NCI-H1105 treated with DMSO at 0.1 percent for 48 hours (cell line): Measurements from ENCODE around the gene ST3GAL5.
"Not testable (repeated sequence)": the region's sequence is repeated elsewhere in the genome, so short reads cannot be mapped to it uniquely, and the experiment has no call there.

Source experiments
- DNase-seq: peaks from one replicate; lab custom pipeline; 2025; lab: John Stamatoyannopoulos, UW

ST3GAL5 gene

DNA sequence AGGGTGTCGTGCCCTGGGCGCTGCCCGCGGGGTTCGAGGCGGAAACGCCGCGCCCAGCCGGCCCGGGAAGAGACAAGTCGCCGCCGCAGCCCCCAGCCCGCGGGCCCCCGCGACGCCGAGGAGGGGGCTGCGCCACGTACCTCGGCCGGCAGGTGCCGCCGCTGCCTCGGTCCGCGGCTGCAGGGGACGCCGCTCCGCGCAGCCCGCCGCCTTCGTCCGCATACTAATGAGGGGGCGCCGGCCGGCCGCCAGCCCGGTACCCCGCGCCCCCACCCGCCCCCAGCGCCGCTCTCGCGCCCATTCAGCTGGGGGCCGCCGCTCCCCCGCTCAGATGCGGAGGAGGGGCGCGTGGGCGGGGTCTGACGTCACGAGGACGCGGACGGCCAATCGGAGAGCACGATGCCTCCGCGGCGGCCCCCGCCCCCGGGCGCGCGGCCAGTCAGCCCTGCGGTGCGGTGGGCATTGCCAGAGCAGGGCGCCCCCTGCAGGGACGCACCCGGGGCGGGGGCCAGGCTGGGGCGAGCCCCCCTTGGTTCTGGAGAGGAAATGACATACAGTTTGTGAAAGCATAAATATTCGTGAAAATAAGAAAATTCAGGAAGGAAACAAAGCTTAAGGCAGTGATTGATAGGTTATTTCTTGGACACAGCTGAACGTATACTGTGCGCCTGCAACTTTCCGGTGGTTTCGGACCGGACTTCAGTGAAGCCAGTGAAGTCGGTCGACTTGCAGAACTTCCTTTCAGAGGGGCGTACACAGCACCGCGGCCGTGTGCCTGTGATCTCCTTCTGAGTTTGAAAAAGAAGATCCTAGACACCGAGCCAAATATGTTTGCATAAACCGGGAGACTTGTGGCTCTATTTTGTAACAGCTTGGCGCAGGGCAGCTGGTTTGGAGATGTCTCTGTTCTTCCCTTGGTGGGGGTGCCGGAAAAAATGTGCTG, at the start of gene ST3GAL5:
Gene ST3GAL5 (minus strand): TSS at position 307 of the 943 bp plus-strand sequence. CDS start 85 bp downstream, at position 222.
- DNase-seq: peak; percentile 78

- no peak for DNase-seq
Observed at GRCh38 chr2:85938456-85938855, 49.7 kb upstream of the ST3GAL5 start.

DNA sequence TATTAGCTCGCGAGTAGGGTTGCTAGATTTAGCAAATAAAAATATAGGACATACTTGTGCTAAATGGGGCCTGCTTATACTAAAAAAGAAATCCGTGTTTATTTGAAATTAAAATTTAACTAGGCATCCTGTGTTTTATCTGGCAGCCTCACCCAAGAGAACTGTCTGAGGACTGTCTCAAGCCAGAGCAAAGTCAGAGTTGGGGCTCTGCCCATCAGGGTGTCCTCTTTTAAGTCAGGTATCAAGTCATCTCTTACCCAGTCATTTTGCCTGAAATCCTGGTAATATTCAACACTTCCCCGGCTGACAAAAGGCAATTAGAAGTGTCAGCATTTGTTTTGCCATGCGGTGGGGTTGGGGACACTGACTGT, 48.3 kb upstream of the ST3GAL5 start:
- no peak for DNase-seq

DNA sequence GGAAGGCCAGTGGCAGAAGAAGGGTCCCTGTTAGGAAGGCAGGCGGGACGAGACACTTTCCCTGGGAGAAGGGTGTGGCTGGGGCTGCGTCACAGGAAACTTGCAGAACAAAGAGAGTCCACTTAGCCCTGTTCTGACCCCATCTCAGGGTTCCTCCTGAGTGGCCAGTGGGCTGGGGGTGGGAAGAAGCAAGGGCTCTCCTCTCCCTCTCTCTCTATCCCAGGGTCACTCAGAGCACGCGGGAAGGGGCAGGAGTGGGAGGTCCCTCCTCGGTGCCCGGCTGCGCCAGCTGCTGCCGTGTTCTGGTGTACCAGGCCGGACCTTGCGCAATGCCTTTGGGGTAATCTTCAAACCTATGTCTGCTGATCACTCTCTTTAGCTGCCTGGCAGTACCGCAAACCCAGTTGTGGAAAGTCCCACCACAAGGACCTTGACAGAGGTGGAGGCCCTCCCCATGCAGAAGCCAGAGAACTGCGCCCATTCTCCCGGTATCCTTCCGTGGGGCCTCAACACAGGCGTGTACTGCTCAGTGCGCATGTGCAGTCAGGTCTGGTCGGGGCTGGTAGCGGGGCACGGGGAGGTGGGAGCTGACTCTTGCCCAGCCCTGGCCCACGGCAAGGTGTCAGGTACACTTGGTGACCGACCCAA, 47.8 kb upstream of the ST3GAL5 start:
- no peak for DNase-seq

DNA sequence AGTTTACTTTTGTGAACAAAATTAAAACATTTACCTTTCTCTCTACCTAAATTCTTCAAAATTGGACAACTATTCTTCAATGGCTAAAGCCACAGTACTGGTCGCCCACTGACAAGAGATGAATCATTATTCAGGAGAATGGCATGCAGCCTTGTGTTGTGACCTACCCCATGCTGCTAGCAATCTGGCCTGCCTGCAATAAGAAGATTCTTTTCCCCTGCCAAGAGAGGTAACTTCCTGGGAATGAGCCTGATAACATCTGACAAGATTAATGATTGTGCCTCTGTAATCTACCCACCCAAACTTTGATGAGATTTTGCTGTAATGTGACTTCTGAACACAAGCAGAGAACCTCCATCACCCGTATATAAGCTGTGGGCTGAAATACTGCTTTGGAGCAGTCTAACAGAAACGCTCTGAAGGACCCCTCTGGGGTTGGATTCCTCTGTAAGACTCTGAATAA, 47.0 kb upstream of the ST3GAL5 start:
- no peak for DNase-seq

DNA sequence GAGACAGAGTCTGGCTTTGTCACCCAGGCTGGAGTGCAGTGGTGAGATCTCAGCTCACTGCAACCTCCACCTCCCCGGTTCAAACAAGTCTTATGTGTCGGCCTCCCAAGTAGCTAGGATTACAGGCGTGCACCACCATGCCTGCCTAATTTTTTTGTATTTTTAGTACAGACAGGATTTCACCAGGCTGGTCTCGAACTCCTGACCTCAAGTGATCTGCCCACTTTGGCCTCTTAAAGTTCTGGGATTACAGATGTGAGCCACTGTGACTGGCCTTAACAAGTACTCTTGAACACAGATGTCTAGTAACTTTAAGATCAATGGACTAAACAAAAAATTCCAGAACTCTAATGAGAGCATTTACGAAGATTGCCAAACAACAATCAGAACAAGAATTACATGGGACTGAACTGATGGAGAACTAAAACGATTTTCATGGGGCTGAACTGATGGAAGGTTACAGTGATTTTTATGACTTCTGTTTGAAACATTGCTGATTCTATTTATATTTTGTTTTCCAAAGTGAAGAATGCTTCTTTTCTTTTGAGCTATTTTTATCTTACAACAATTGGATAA, 46.5 kb upstream of the ST3GAL5 start:
- DNase-seq: no peak

DNA sequence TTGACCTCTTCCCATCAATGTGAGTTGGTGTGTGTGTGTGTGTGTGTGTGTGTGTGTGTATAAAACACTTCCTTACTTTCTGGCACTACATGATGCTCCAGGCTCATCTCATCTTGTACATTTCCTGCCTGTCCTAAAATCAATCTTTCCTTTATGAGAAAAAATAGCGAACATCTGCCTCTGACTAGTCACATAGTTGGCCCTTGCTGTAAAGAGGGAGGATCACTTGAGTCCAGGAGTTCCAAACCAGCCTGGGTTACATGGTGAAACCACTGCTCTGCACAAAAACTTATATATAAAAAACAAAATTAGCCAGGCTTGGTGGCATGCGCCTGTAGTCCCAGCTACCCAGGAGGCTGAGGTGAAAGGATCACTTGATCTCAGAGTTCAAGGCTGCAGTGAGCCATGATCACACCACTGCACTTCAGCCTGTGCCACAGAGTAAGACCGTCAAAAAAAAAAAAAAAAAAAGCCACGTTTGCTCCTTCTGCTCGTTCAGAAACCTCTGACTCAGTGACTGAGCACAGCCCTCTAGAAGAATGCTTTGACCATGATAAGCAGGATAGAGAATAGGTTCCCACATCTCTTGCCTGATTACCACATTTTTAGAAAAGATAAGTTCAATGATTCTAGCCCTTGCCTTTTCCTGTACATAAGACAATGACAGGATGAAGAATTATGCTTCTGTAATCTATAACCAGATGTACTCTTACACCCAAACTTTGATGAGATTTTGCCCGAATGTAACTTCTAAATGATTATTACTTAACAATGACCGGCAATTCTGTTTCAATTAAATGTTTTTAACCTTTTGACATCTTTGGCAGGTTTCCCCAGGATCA, 45.2 kb upstream of the ST3GAL5 start:
- DNase-seq: no peak

DNA sequence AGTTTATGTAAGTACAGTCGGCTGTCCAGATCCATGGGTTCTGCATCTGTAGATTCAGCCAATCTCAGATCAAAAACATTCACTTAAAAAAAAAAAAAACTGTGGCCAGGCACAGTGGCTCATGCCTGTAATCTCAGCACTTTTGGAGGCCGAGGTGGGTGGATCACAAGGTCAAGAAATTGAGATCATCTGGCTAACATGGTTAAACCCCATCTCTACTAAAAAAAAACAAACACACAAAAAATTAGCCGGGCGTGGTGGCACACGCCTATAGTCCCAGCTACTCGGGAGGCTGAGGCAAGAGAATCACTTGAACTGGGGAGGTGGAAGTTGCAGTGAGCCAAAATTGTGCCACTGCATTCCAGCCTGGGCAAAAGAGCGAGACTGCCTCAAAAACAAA, 42.4 kb upstream of the ST3GAL5 start:
- not testable (repeated sequence) for DNase-seq

- DNase-seq: no peak
Observed at GRCh38 chr2:85930129-85931124, 41.6 kb upstream of the ST3GAL5 start.

GRCh38 chr2:85929096-85930050, 40.6 kb upstream of the ST3GAL5 start:
- no peak for DNase-seq

DNA sequence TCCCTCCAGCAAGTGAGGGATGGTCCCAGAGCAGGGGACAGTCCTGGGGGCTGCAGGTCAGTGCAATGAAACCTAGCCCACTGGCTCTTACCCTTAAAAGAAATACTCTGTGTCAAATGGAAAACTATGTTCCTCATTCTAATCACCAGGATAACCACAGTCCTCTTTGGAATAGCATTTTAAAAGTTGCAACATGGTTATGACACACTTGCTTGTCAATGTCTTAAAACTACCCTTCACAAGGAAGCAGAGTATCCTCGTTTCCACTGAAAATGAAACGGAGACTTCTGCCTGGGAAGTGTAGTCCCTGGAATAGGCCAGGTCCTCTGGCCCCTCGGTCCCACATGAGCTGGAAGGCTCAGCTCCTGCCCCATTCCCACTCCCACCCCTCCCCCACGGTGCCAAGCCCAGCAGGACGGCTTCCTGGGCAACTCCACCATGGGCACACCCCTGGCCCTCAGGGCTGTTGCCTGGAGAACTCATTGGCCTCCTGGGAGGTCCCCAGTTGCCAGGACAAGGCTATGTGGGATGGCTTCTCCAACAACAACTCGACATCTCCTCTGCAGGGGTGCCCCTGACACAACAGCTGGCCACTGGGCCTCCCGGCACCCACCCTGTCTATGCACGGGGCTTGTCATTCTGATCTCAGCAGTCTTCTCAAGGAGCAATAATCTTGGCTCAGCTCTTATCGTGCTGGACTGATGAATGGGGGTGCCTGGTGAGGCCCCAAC, 38.3 kb upstream of the ST3GAL5 start:
- no peak for DNase-seq

DNA sequence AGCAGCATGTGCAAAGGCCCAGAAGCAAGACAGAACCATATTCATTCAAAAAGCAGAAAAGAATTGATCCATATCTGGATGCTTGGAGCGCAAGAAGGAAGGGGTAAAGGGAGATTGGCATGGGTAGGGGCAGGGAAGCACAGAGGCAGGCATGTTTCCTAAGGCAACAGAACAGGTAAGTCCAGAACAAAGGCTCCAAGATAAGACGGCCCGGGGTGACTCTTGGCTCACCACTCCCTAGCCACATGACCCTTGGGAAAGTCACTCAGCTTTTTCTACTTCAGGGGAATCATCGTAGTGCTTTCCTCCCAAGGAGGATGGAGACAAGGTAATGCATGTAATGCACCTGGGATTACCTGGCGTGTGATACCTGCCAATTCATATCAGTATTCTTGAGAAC, 37.7 kb upstream of the ST3GAL5 start:
- no peak for DNase-seq

DNA sequence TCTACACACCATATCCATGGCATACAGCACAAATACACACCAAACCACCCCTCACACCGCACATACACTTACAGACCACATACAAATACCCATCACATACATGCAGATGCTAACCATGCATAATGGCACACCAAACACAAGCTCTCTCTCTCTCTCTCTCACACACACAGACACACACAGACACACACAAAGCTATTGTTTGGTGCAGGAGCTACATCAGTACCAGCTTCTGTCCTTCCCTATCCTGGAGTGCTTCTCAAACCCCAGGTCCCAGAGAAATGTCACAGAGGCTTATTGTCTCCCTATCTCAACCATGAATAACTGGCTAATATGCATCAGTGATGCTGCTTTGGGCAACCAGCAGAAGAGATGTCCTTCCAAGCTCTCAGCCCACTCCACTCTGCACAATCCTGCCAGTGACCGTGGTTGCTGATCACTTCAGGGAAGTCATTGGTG, 36.5 kb upstream of the ST3GAL5 start:
- DNase-seq: no peak

DNA sequence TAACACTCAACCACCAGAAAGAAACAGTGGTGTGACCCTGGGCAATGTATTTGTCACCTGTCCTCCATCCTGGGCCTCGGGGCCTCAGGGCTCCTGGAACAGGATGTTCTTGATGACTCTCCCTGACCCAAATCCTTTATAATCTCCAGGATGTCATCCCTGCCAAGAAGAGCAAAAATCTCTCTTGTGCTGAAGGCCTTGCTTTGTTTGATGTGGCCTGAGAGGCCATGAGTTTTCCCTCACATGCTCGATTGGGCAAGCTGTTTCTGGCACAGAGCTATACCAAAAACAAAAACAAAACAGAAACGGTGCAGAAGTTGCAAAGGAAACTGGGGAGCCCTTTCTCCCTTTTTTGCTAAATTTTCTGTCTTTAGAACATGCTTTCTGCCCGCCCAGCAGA, 35.7 kb upstream of the ST3GAL5 start:
- no peak for DNase-seq

- no peak for DNase-seq
Observed at GRCh38 chr2:85922199-85922598, 33.4 kb upstream of the ST3GAL5 start.

DNA sequence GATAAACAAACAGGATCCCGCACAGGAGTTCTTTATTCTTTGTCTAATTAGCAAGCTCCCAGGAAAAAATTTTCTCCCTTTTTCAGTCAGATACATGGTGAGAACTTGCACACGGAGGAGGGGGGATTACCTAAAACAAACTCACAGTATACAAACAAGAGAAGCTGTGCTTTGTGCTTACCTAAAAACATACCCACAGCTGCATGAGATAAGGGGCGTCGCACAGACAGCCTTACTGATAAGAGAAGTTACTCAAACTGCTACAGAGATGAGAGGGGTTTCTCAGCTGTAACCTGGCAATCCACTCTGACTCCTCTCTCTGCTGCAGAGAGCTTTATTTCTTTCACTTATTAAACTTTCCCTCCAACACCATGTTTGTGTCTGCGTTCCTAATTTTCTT, 32.9 kb upstream of the ST3GAL5 start:
- DNase-seq: no peak

DNA sequence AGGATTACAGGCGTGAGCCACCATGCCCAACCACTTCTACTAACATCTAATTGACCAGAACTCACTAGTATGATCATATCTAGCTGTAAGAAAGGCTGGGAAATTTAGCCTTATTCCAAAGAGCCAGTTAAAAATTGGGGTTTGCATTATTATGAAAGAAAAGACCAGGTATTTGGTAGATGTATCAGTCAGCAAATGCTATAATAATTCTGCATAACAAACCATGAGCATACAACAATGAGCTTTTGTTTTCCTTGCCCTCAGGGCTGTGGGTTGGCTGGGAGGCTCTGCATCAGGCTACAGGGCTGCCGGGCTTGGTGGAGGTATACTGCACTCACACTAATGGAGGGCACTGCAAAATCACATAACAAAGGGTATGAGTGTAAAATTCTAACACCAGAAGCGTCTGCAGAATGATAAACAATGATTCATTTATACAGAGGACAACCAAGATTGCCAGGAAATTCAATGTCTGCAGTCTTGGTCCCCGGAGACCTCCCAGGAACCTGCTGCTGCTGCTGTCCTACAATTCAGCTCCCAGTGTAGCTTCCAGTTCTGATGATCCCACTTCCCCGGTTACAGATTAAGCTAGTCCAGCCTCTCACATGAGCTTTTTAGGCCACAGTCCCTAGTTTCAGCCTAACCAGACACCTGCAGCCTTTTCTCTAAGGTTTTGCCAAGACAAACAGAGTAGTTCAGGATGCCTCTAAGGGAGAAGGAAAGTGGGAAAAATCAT, 32.2 kb upstream of the ST3GAL5 start:
- no peak for DNase-seq
